ENCODE data around the gene OAF.

The OAF gene

GRCh38 chr11:120219938-120220746 is 9.3 kb downstream of the OAF start:
- no peak overlapping the region for H3K14ac ChIP-seq (ENCODE audit: low read length)
- H3K27me3 ChIP-seq (ENCODE audit: control insufficient read depth in 3 of 3, insufficient read depth in 3 of 3, low read depth in 1 of 3, low read length in 3 of 3): peaks cover 0 to 1% (median 0%) of the 10 kb centered on the region in 3 experiments
- peak overlapping the region; percentile 20 for H3K18ac ChIP-seq (ENCODE audit: low read length)
- no peak overlapping the region for H3K9ac ChIP-seq (ENCODE audit: low read depth, low read length, poor library complexity)
- no peak overlapping the region for H3K27ac ChIP-seq (replicated peaks; ENCODE audit: low read length)
- no peak overlapping the region for H2AK5ac ChIP-seq (ENCODE audit: low read depth, low read length)
- H3K4me2 ChIP-seq (ENCODE audit: insufficient read depth, low read length, poor library complexity, severe bottlenecking): no peak overlapping the region
- no peak overlapping the region for H2BK120ac ChIP-seq (ENCODE audit: low read depth, low read length)
- H4K8ac ChIP-seq (ENCODE audit: low read depth, low read length): no peak overlapping the region
- H2BK5ac ChIP-seq (ENCODE audit: low read length): no peak overlapping the region
- no peak overlapping the region for H4K91ac ChIP-seq (ENCODE audit: low read depth, low read length, poor library complexity)
- H3K79me1 ChIP-seq (ENCODE audit: low read depth, low read length): no peaks in the 10 kb centered on the region
- no peak overlapping the region for H2BK15ac ChIP-seq (ENCODE audit: low read length)
- H3K4me1 ChIP-seq (ENCODE audit: control insufficient read depth in 2 of 2, insufficient read depth in 1 of 2, low read depth in 1 of 2, low read length in 2 of 2): peaks cover 17 to 26% of the 10 kb centered on the region in 2 donors
- no peak overlapping the region for H2BK12ac ChIP-seq (ENCODE audit: low read length)
- peak overlapping the region; percentile 36 for H3K23ac ChIP-seq (ENCODE audit: low read depth, low read length, poor library complexity)
- H3K36me3 ChIP-seq (replicated peaks in 1 of 2; ENCODE audit: control insufficient read depth in 2 of 2, insufficient read depth in 2 of 2, low read length in 2 of 2): peaks cover 0 to 4% of the 10 kb centered on the region in 2 donors
- DNase-seq (ENCODE audit: low spot score): no peak
- H2AFZ ChIP-seq (ENCODE audit: low read length): no peak overlapping the region
- no CpG with 5 or more reads among the region's 9 CpGs for WGBS, 2 donors (ENCODE audit: extremely low coverage in 2 of 2, insufficient read length in 2 of 2, insufficient replicate concordance in 1 of 2)
- H3K9me3 ChIP-seq (replicated peaks in 1 of 2; ENCODE audit: control insufficient read depth in 2 of 2, insufficient read depth in 1 of 2, low read depth in 1 of 2, low read length in 2 of 2): no peaks in the 10 kb centered on the region
- H3K4ac ChIP-seq (ENCODE audit: low read length): no peak overlapping the region
- no peak overlapping the region for H3K4me3 ChIP-seq (ENCODE audit: low read length in 2 of 2)

- no peak overlapping the region for H4K8ac ChIP-seq (ENCODE audit: low read depth, low read length)
- no peaks in the 10 kb centered on the region for H3K79me1 ChIP-seq (ENCODE audit: low read depth, low read length)
- no peak overlapping the region for H3K4me3 ChIP-seq (ENCODE audit: low read length in 2 of 2)
- WGBS, 2 donors (ENCODE audit: extremely low coverage in 2 of 2, insufficient read length in 2 of 2, insufficient replicate concordance in 1 of 2): no CpG with 5 or more reads among the region's 4 CpGs
- H3K14ac ChIP-seq (ENCODE audit: low read length): no peak overlapping the region
- H2BK12ac ChIP-seq (ENCODE audit: low read length): no peak overlapping the region
- no peaks in the 10 kb centered on the region for H3K36me3 ChIP-seq (replicated peaks in 1 of 2; ENCODE audit: control insufficient read depth in 2 of 2, insufficient read depth in 2 of 2, low read length in 2 of 2)
- no peak overlapping the region for H2AK5ac ChIP-seq (ENCODE audit: low read depth, low read length)
- no peaks in the 10 kb centered on the region for H3K27me3 ChIP-seq (ENCODE audit: control insufficient read depth in 3 of 3, insufficient read depth in 3 of 3, low read depth in 1 of 3, low read length in 3 of 3)
- H2AFZ ChIP-seq (ENCODE audit: low read length): no peak overlapping the region
- H2BK5ac ChIP-seq (ENCODE audit: low read length): no peak overlapping the region
- no peak overlapping the region for H3K4ac ChIP-seq (ENCODE audit: low read length)
- no peak overlapping the region for H2BK15ac ChIP-seq (ENCODE audit: low read length)
- no peak overlapping the region for H3K27ac ChIP-seq (replicated peaks; ENCODE audit: low read length)
- H2BK120ac ChIP-seq (ENCODE audit: low read depth, low read length): no peak overlapping the region
- DNase-seq (ENCODE audit: low spot score): no peak
- H3K9me3 ChIP-seq (replicated peaks in 1 of 2; ENCODE audit: control insufficient read depth in 2 of 2, insufficient read depth in 1 of 2, low read depth in 1 of 2, low read length in 2 of 2): no peaks in the 10 kb centered on the region
- no peak overlapping the region for H3K4me2 ChIP-seq (ENCODE audit: insufficient read depth, low read length, poor library complexity, severe bottlenecking)
- H3K18ac ChIP-seq (ENCODE audit: low read length): no peak overlapping the region
- no peak overlapping the region for H3K9ac ChIP-seq (ENCODE audit: low read depth, low read length, poor library complexity)
- H3K23ac ChIP-seq (ENCODE audit: low read depth, low read length, poor library complexity): peak overlapping the region; percentile 36
- no peak overlapping the region for H4K91ac ChIP-seq (ENCODE audit: low read depth, low read length, poor library complexity)
- peaks cover 22 to 28% of the 10 kb centered on the region in 2 donors for H3K4me1 ChIP-seq (ENCODE audit: control insufficient read depth in 2 of 2, insufficient read depth in 1 of 2, low read depth in 1 of 2, low read length in 2 of 2)
Measured at GRCh38 chr11:120220747-120221037, 9.9 kb downstream of the OAF start.

GRCh38 chr11:120221115-120221752 is 10.4 kb downstream of the OAF start:
- WGBS, 2 donors (ENCODE audit: extremely low coverage in 2 of 2, insufficient read length in 2 of 2, insufficient replicate concordance in 1 of 2): no CpG with 5 or more reads among the region's 1 CpG
- no peak overlapping the region for H2BK5ac ChIP-seq (ENCODE audit: low read length)
- H3K4me2 ChIP-seq (ENCODE audit: insufficient read depth, low read length, poor library complexity, severe bottlenecking): no peak overlapping the region
- H2BK15ac ChIP-seq (ENCODE audit: low read length): no peak overlapping the region
- no peak overlapping the region for H2BK120ac ChIP-seq (ENCODE audit: low read depth, low read length)
- H3K79me1 ChIP-seq (ENCODE audit: low read depth, low read length): no peaks in the 10 kb centered on the region
- no peak overlapping the region for H4K91ac ChIP-seq (ENCODE audit: low read depth, low read length, poor library complexity)
- no peak overlapping the region for H3K18ac ChIP-seq (ENCODE audit: low read length)
- H3K4me3 ChIP-seq (ENCODE audit: low read length in 2 of 2): no peak overlapping the region
- H4K8ac ChIP-seq (ENCODE audit: low read depth, low read length): no peak overlapping the region
- no peak overlapping the region for H2BK12ac ChIP-seq (ENCODE audit: low read length)
- DNase-seq (ENCODE audit: low spot score): no peak
- H3K9me3 ChIP-seq (replicated peaks in 1 of 2; ENCODE audit: control insufficient read depth in 2 of 2, insufficient read depth in 1 of 2, low read depth in 1 of 2, low read length in 2 of 2): no peaks in the 10 kb centered on the region
- H3K36me3 ChIP-seq (replicated peaks in 1 of 2; ENCODE audit: control insufficient read depth in 2 of 2, insufficient read depth in 2 of 2, low read length in 2 of 2): no peaks in the 10 kb centered on the region
- H3K27me3 ChIP-seq (ENCODE audit: control insufficient read depth in 3 of 3, insufficient read depth in 3 of 3, low read depth in 1 of 3, low read length in 3 of 3): no peaks in the 10 kb centered on the region
- H3K14ac ChIP-seq (ENCODE audit: low read length): no peak overlapping the region
- no peak overlapping the region for H2AFZ ChIP-seq (ENCODE audit: low read length)
- H3K4ac ChIP-seq (ENCODE audit: low read length): no peak overlapping the region
- H2AK5ac ChIP-seq (ENCODE audit: low read depth, low read length): no peak overlapping the region
- H3K23ac ChIP-seq (ENCODE audit: low read depth, low read length, poor library complexity): no peak overlapping the region
- no peak overlapping the region for H3K9ac ChIP-seq (ENCODE audit: low read depth, low read length, poor library complexity)
- peaks cover 23 to 28% of the 10 kb centered on the region in 2 donors for H3K4me1 ChIP-seq (ENCODE audit: control insufficient read depth in 2 of 2, insufficient read depth in 1 of 2, low read depth in 1 of 2, low read length in 2 of 2)
- H3K27ac ChIP-seq (replicated peaks; ENCODE audit: low read length): no peak overlapping the region

GRCh38 chr11:120222916-120223315 is 12.1 kb downstream of the OAF start:
- Histone ChIP-seq H3K9ac (ENCODE audit: low read depth, low read length, poor library complexity) (no peak overlapping the region), H3K27me3 (ENCODE audit: control insufficient read depth in 3 of 3, insufficient read depth in 3 of 3, low read depth in 1 of 3, low read length in 3 of 3) (no peaks in the 10 kb centered on the region), H2AK5ac (ENCODE audit: low read depth, low read length) (no peak overlapping the region), H3K27ac (replicated peaks; ENCODE audit: low read length) (no peak overlapping the region), H4K91ac (ENCODE audit: low read depth, low read length, poor library complexity) (no peak overlapping the region), H3K4ac (ENCODE audit: low read length) (no peak overlapping the region), H3K4me3 (ENCODE audit: low read length in 2 of 2) (no peak overlapping the region), H2BK15ac (ENCODE audit: low read length) (no peak overlapping the region), H3K79me1 (ENCODE audit: low read depth, low read length) (no peaks in the 10 kb centered on the region), H2AFZ (ENCODE audit: low read length) (no peak overlapping the region), H3K36me3 (replicated peaks in 1 of 2; ENCODE audit: control insufficient read depth in 2 of 2, insufficient read depth in 2 of 2, low read length in 2 of 2) (peaks cover 0 to 7% of the 10 kb centered on the region in 2 donors), H3K14ac (ENCODE audit: low read length) (no peak overlapping the region), H3K23ac (ENCODE audit: low read depth, low read length, poor library complexity) (no peak overlapping the region), H2BK5ac (ENCODE audit: low read length) (no peak overlapping the region), H3K4me2 (ENCODE audit: insufficient read depth, low read length, poor library complexity, severe bottlenecking) (no peak overlapping the region), H4K8ac (ENCODE audit: low read depth, low read length) (no peak overlapping the region), H2BK12ac (ENCODE audit: low read length) (no peak overlapping the region), H3K4me1 (ENCODE audit: control insufficient read depth in 2 of 2, insufficient read depth in 1 of 2, low read depth in 1 of 2, low read length in 2 of 2) (peaks cover 20 to 26% of the 10 kb centered on the region in 2 donors), H3K9me3 (replicated peaks in 1 of 2; ENCODE audit: control insufficient read depth in 2 of 2, insufficient read depth in 1 of 2, low read depth in 1 of 2, low read length in 2 of 2) (no peaks in the 10 kb centered on the region), H2BK120ac (ENCODE audit: low read depth, low read length) (no peak overlapping the region), H3K18ac (ENCODE audit: low read length) (peak overlapping the region; percentile 58)
- DNase-seq (ENCODE audit: low spot score): no peak
- WGBS, 2 donors (ENCODE audit: extremely low coverage in 2 of 2, insufficient read length in 2 of 2, insufficient replicate concordance in 1 of 2): no CpG with 5 or more reads among the region's 8 CpGs
